Epithelial cell of proximal tubule (primary cell): ENCODE measurements around the gene SERPINB10. TPM values are rescaled to one million over a fixed set of nuclear protein-coding genes. Genes with fewer than 3 reads are reported as not detected.

Experiments
- DNase-seq: peaks from one replicate; pipeline ENCODE4 v3.0.0-alpha.2; 2011; ENCODE audit warnings: low read depth
- H3K4me3 ChIP-seq: 2 replicates; pipeline ENCODE4 v1.5.1; 2011; ENCODE audit warnings: low read depth, mild to moderate bottlenecking, low read length
- CTCF ChIP-seq: conservative IDR thresholded peaks from 2 replicates; pipeline ENCODE4 v1.5.1; 2012; ENCODE audit warnings: low read depth, mild to moderate bottlenecking, low read length
- total RNA-seq: library from RNA; depleted of rRNA; stranded (reverse); fragments of >200 nt; gene quantifications from 2 replicates; pipeline ENCODE4 v1.2.3, GENCODE V29; 2015

The SERPINB10 gene
- total RNA-seq, 1 donor from 2014 or later = 0.98 TPM

DNA sequence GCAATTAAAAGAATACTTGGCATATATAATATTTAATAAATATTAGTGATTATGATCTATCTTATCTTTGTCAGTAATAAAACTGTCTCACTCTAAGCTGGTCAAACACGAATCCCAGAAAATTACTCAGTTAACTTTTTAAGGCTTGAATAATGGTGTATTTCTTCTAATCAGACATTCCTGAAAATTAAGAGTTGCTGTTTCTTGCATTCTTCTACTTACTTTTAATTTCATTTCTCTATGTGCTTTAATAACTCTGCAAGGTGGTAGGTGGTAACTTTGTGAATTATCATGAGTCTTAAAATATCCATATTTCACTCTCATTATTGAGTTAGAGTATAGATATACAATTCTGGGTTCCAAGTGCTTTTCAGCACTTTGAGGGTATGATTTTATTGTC, 3.1 kb upstream of the SERPINB10 start:
- no peak for TF ChIP-seq CTCF
- H3K4me3 ChIP-seq = no peak overlapping the region
- DNase-seq = no peak

DNA sequence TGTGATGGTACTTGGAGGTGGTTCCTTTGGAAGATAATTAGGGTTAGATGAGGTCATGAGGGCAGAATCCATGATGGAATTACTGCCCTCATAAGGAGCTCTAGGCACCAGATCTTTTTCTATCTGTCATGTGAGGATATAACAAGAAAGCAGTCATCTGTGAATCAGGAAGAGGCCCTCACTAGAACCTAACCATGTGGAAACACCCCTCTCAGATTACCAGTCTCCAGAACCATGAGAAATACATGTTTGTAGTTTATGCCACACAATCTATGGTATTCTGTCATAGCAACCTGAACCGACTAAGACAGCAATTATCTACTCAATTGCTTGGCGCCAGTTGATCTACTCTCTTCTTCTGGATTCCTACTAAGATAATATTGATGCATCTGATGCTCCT, 2.4 kb upstream of the SERPINB10 start:
- TF ChIP-seq CTCF = no peak
- DNase-seq = no peak

GRCh38 chr18:63906056-63906455, 1.7 kb upstream of the SERPINB10 start:
- TF ChIP-seq CTCF = no peak
- no peak for DNase-seq

More for the DNA sequence above, 2.4 kb upstream of the SERPINB10 start:
- H3K4me3 ChIP-seq = no peak overlapping the region

GRCh38 chr18:63908858-63909257, 1.1 kb downstream of the SERPINB10 start:
- no peak overlapping the region for H3K4me3 ChIP-seq
- no peak for DNase-seq
- TF ChIP-seq CTCF = no peak

More at GRCh38 chr18:63906056-63906455, 1.7 kb upstream of the SERPINB10 start:
- H3K4me3 ChIP-seq = no peak overlapping the region

GRCh38 chr18:63909870-63910269, 2.1 kb downstream of the SERPINB10 start:
- no peak for TF ChIP-seq CTCF
- DNase-seq = no peak
- no peak overlapping the region for H3K4me3 ChIP-seq

- TF ChIP-seq CTCF = no peak
- H3K4me3 ChIP-seq = no peak overlapping the region
- DNase-seq = no peak
These were observed 10.1 kb downstream of the SERPINB10 start for GRCh38 chr18:63917817-63918216.

DNA sequence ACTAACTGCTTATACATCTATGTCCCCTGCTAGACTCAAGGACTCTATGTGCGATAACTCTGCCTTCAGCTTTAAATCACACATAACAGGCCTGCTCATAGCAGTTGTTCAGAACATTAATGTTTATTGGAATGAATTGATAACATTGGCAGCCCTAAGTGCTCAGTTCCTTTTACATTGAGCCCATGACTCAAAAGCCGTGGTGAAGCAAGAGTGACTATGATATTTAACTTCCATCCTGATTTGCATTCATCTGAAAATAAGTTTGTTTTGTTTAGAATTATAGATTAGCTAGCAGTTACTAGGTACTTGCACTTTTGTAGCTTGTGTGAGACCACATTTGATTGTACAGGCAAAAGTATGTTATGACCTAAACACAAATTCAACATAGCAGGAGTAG, 14.3 kb downstream of the SERPINB10 start:
- no peak for DNase-seq
- no peak overlapping the region for H3K4me3 ChIP-seq
- no peak for TF ChIP-seq CTCF
